Activated T-cell treated with anti-CD3 and anti-CD28 coated beads for 24 hours (primary cell): ENCODE data around the gene EDAR.

Experiments
- DNase-seq: peaks from one replicate; pipeline ENCODE4 v3.0.0-alpha.2; 2020; ENCODE audit warnings: low read depth

Gene EDAR

DNA sequence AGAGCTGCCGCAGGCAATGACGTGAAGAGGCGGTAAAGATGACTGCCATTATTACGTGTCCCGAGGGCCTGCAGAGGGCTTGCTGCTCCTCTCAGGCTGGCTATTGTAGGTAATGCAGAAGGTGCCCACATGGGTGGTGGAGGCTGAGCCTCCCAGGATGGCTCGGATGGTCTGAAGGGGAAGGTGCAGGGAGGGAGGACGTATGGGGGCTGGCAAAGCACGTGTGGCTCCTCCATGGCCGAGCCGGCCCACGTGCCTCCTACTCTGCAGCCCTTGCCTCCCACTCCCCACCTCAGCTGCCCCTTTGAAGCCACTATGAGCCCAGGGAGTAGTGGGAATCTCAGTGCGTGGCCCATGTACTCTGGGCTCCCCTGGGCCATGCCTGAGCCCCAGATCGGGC lies 48.9 kb downstream of the EDAR start:
- DNase-seq, result no peak

- no peak for DNase-seq
Observed at GRCh38 chr2:108938077-108938710, 50.8 kb downstream of the EDAR start.

DNA sequence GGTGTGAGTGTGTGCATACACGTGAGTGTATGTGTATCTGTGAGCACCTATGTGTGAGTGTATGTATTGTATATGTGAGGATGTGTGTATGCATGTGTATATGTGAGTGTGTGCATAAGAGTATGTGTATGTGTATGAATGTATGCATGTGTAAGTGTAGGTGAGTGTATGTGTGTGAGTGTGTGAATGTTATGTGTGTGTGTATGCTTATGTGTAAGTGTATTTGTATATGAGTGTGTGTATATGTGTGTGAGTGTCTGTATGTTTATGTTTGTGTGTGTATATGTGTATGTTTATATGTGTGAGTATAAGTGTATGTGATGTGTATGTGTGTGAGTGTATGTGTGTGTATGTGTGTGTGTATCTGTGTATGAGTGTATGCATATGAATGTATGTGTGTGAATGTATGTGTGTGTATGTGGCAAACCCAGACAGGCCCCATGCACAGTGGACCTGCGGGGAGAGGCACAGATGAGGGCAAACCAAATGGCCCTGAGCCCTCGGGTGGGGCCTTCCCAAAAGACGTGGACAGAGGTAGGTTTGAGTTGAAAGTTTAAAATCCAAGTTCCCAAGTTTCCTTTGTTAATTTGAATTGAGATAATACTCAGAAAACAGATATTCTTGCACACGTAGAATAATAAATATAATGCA lies 51.5 kb downstream of the EDAR start:
- DNase-seq, result no peak

GRCh38 chr2:108936866-108937265 lies 52.2 kb downstream of the EDAR start:
- DNase-seq, result no peak

DNA sequence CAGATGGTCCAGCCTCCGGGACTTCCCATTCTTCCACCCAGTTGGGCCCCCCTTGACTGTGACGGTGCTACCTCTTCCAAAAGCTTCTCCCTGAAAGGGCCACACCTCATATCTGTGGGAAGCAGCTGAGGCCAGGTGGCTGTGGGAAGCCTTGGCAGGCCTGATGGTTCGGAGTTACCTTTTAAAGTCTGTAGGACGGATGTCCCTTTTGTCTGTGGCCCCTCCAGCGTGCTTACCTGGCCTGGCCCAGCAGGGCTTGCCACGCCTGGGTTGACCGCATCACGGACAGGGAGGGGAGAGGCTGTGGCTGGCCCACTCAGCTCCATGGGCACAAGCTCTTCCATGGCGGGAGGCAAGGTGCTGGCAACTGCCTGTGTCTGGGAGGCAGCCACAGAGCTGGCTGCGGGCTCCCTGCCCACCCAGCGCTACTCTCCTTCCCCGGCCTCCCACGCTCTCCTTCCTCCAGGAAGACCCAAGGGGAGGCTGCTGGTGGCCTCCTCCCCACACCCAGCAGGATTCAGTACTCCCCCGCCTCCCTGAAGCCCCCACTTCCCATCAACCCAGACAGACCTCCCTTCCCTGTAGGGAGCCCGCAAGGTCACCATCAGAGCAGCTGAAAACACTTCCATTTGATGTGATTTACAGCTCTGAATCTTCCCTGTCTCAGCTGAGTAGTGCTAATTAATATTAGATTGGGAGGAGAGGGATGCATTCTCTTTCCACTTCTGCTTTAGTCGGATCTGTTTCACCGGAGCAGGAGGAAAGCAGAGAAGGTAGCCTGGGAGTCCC lies 52.8 kb downstream of the EDAR start:
- DNase-seq, result no peak

- no peak for DNase-seq
Observed at GRCh38 chr2:108935271-108935741, 53.7 kb downstream of the EDAR start.

DNA sequence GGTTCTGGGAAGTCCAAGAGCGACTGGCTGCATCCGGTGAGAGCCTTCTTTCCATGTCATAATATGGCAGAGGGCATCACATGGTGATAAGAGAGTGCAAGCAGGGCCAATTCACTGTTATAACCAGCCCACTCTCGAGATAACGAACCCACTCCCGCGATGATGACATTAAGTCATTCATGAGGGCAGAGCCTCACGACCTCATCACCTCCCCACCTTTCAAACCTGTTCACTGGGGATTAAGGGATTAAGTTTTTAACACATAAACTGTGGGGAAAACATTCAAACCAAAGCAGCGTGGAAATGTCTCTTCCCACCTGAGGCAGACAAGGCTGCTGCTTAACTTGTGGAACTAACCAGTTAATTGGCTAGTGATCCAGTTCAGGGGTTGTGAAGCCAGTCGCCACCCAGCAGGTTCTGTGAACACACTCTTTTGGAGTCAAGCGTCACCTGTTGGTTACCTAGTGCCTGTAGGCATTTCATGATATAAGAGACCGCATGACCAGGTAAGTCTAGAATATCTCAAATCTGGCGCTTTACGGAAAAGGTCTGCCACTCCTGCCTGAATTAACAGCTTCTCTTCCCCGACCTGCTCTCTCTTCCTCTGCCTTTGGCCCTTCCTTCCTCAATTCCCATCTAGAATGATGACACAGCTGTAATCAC lies 54.3 kb downstream of the EDAR start:
- DNase-seq, result no peak

GRCh38 chr2:108934151-108934550 lies 54.9 kb downstream of the EDAR start:
- no peak for DNase-seq

DNA sequence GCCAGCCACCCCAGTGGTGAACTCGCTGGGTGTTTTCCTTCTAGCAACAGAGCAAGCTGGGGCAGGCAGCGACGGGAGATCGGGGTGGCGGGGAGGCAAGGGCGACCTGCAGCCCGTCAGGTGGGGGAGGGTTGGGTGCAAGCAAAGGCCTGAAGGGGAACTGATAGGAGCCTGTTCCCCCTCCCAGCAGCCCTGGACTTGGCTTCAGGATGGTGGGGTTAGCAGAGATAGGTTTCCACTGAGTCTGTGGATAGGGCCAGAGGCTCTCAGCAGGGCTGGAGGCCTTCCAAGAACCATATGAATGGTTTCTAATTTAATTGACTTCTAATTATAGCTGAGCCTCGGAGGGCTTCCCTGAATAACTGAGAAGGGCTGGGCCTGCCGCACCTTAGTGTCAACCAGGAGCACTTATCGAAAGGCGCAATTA lies 55.3 kb downstream of the EDAR start:
- DNase-seq, result no peak

GRCh38 chr2:108932736-108933332 lies 56.2 kb downstream of the EDAR start:
- DNase-seq, result no peak

- DNase-seq, result no peak
Observed at GRCh38 chr2:108931372-108931771, 57.6 kb downstream of the EDAR start.

GRCh38 chr2:108929807-108930425 lies 59.1 kb downstream of the EDAR start:
- no peak for DNase-seq

DNA sequence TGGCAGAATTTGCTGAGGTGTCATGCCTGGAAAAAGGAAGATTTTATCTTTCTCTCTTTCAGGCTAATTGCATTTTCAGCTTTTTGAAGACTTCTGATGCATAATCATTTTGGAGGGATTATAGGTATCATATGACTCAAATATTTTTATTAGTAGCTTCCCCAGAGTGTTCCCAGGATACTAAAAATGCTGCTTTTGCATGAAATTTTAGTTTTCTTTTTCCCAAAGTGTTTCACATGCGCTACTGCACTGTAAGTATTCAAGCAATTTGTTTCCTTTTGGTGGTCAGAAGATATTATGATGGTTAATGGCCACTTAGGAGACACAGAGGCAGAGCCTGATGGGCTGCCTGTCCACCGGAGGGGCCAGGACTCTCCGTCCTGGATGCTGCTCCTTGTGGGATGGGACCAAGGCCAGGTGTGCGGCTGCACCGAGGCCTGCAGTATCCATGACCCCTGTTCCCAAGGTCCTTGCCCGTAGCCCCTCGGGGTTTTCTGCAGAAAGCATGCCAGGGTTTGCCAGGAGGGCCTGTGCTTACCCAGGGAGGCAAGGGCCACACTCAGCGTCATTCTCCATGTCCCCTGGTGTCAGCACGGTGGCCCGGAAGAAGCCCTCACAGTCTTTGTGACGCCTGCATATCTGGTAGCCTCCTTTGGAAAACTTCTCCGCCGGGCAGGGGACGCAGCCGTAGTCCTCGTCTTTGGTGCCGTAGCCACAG lies 60.2 kb downstream of the EDAR start:
- no peak for DNase-seq

GRCh38 chr2:108927936-108928659 lies 60.9 kb downstream of the EDAR start:
- peak; percentile 9 for DNase-seq

- DNase-seq, result no peak
Observed at GRCh38 chr2:108927405-108927804, 61.6 kb downstream of the EDAR start.

DNA sequence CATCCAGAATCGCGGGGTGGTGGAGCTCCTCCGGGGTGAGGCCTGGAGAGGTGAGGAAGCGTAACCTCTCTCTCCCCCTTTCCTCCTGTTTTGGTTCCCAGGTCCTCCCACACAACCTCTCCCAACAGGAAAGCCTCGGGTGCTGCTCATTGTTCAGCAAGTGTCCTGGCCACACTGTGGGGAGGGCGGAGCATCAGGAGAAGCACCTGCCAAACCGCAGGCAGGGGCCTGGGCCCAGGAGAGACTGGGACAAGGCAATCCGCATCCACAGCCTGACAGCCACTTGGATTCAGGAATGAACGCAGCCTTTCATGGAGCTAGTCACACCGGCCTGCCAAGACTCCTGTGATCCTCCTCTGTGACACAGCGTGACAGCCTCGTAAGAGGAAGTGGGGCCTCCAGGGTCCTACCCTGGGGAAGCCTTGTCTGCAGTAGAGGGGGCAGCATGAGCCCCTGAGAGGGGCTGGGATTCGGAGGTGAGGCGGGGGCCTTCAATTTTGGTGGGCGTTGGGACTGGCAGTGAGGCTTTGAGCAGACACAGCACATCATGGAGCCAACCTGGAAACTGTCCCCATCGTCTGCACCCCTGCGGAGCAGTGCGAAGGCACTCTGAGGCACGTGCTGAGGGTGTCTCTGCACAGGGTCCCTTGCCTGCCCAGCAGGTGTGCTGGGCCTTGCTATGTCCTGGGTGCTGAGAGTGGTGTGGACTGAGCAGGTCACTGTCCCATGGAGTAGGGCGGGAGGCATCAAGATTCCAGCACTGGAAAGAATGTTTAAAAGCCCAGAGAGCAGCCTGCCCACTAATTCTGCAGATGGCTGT lies 62.2 kb downstream of the EDAR start:
- DNase-seq, result no peak

GRCh38 chr2:108925735-108926134 lies 63.3 kb downstream of the EDAR start:
- DNase-seq, result no peak

DNA sequence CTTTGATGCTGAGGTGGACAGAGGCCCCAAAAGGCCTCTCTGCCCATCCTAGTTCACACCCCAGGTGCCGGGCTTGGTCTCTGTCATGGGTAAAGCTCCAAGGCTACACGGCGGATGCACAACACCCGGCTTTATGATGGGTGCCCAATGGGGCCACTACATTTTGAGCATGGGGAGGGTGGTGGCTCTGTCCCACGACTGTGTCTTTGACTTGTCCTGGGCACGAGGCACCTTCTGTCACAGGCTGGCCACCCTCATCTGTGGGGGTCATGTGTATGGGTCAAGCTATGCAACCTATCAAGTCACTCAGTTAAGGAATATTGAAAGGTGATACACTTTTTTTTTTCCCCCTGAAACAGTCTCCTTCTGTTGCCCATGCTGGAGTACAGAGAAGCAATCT lies 63.7 kb downstream of the EDAR start:
- DNase-seq, result no peak

- DNase-seq, result no peak
Observed at GRCh38 chr2:108924580-108925251, 64.3 kb downstream of the EDAR start.
